H9 (cell line): Measurements from ENCODE around the gene LRMDA. TPM values are rescaled to one million over a fixed set of nuclear protein-coding genes. Genes with fewer than 3 reads are reported as not detected.

Experiments used
- DNase-seq: peaks from one replicate; pipeline ENCODE4 v3.0.0-alpha.2; 2017
- H2AFZ ChIP-seq: one replicate; pipeline ENCODE4 v1.6.1; 2013; ENCODE audit warnings: mild to moderate bottlenecking, low read length, control low read depth, moderate library complexity
- H2AK5ac ChIP-seq: 2 replicates; pipeline ENCODE4 v1.6.1; 2013; ENCODE audit warnings: low read length, control low read depth, mixed read lengths; ENCODE audit not compliant: insufficient read length
- H2BK120ac ChIP-seq: one replicate; pipeline ENCODE4 v1.6.1; 2013; ENCODE audit warnings: low read depth, mild to moderate bottlenecking, low read length, control low read depth, inconsistent platforms; ENCODE audit not compliant: poor library complexity, severe bottlenecking
- H2BK12ac ChIP-seq: 2 replicates; pipeline ENCODE4 v1.6.1; 2013; ENCODE audit warnings: low read length, control low read depth, mixed read lengths, low read depth; ENCODE audit not compliant: insufficient read length
- H2BK15ac ChIP-seq: 2 replicates; pipeline ENCODE4 v1.6.1; 2013; ENCODE audit warnings: low read depth, low read length, control low read depth
- H2BK20ac ChIP-seq: one replicate; pipeline ENCODE4 v1.6.1; 2013; ENCODE audit warnings: low read depth, mild to moderate bottlenecking, low read length, control low read depth, inconsistent platforms; ENCODE audit not compliant: poor library complexity, severe bottlenecking
- H2BK5ac ChIP-seq: 2 replicates; pipeline ENCODE4 v1.6.1; 2013; ENCODE audit warnings: low read length, control low read depth, mixed read lengths; ENCODE audit not compliant: insufficient read length
- H3K14ac ChIP-seq: 2 replicates; pipeline ENCODE4 v1.6.1; 2013; ENCODE audit warnings: low read length, control low read depth; ENCODE audit not compliant: insufficient read depth
- H3K18ac ChIP-seq: 2 replicates; pipeline ENCODE4 v1.6.1; 2013; ENCODE audit warnings: low read depth, mild to moderate bottlenecking, mixed read lengths, low read length, control low read depth; ENCODE audit not compliant: insufficient read length
- H3K23ac ChIP-seq: 2 replicates; pipeline ENCODE4 v1.6.1; 2013; ENCODE audit warnings: low read length, control low read depth, mixed read lengths, low read depth; ENCODE audit not compliant: insufficient read length
- H3K23me2 ChIP-seq: 2 replicates; pipeline ENCODE4 v1.6.1; 2013; ENCODE audit warnings: low read depth, mild to moderate bottlenecking, mixed read lengths, low read length, control low read depth; ENCODE audit not compliant: insufficient read length, poor library complexity, severe bottlenecking
- H3K27ac ChIP-seq: 2 replicates; pipeline ENCODE4 v1.5.1; 2013; ENCODE audit warnings: low read length, control low read depth, mixed read lengths, low read depth; ENCODE audit not compliant: insufficient read length
- H3K27me3 ChIP-seq: 2 replicates; pipeline ENCODE4 v1.6.1; 2013; ENCODE audit warnings: low read length, control low read depth, inconsistent platforms; ENCODE audit not compliant: insufficient read depth
- H3K4ac ChIP-seq: 2 replicates; pipeline ENCODE4 v1.6.1; 2013; ENCODE audit warnings: low read depth, mild to moderate bottlenecking, control low read depth, inconsistent platforms, low read length, moderate library complexity
- H3K4me1 ChIP-seq: 2 replicates; pipeline ENCODE4 v1.6.1; 2013; ENCODE audit warnings: low read length, control low read depth, inconsistent platforms; ENCODE audit not compliant: insufficient read depth
- H3K4me2 ChIP-seq: 2 replicates; pipeline ENCODE4 v1.6.1; 2013; ENCODE audit warnings: low read length, control low read depth, mixed read lengths; ENCODE audit not compliant: insufficient read length, insufficient read depth
- H3K56ac ChIP-seq: 2 replicates; pipeline ENCODE4 v1.6.1; 2013; ENCODE audit warnings: low read depth, mild to moderate bottlenecking, mixed read lengths, low read length, control low read depth; ENCODE audit not compliant: insufficient read length
- H3K79me1 ChIP-seq: 2 replicates; pipeline ENCODE4 v1.6.1; 2013; ENCODE audit warnings: low read depth, mild to moderate bottlenecking, moderate library complexity, low read length, control low read depth, inconsistent platforms; ENCODE audit not compliant: insufficient read depth, poor library complexity, severe bottlenecking
- H3K79me2 ChIP-seq: 2 replicates; pipeline ENCODE4 v1.6.1; 2013; ENCODE audit warnings: low read length, control low read depth, inconsistent platforms; ENCODE audit not compliant: insufficient read depth
- H3K9ac ChIP-seq: 2 replicates; pipeline ENCODE4 v1.6.1; 2013; ENCODE audit warnings: low read length, control low read depth, mixed read lengths; ENCODE audit not compliant: insufficient read length; ENCODE audit errors: extremely low read depth
- H3K9me3 ChIP-seq: one replicate; pipeline ENCODE4 v1.6.1; 2013; ENCODE audit warnings: low read depth, low read length, inconsistent platforms; ENCODE audit not compliant: control insufficient read depth
- H3T11ph ChIP-seq: one replicate; pipeline ENCODE4 v1.6.1; 2013; ENCODE audit warnings: mild to moderate bottlenecking, low read length, control low read depth, inconsistent platforms
- H4K20me1 ChIP-seq: one replicate; pipeline ENCODE4 v1.6.1; 2013; ENCODE audit not compliant: control insufficient read depth, insufficient read length, insufficient read depth
- H4K5ac ChIP-seq: 2 replicates; pipeline ENCODE4 v1.6.1; 2013; ENCODE audit warnings: low read depth, mild to moderate bottlenecking, mixed read lengths, low read length, control low read depth; ENCODE audit not compliant: insufficient read length
- H4K8ac ChIP-seq: replicated peaks from 2 replicates; pipeline ENCODE4 v1.6.1; 2013; ENCODE audit warnings: low read length, control low read depth, mixed read lengths, low read depth; ENCODE audit not compliant: insufficient read length
- H4K91ac ChIP-seq: 2 replicates; pipeline ENCODE4 v1.6.1; 2013; ENCODE audit warnings: low read depth, mild to moderate bottlenecking, moderate library complexity, mixed read lengths, low read length, control low read depth; ENCODE audit not compliant: insufficient read length
- H3K27ac Mint-ChIP-seq, 3 experiments: 2 replicates in 2 of 3; 3 replicates in 1 of 3; pipeline ENCODE4 v1.8.0; 2020 to 2021; ENCODE audit warnings: mixed read lengths in 3 of 3, mild to moderate bottlenecking in 1 of 3, moderate library complexity in 1 of 3
- H3K27me3 Mint-ChIP-seq: 2 replicates; pipeline ENCODE4 v1.8.0; 2021; ENCODE audit warnings: low read depth, mild to moderate bottlenecking, moderate library complexity, mixed read lengths
- H3K36me3 Mint-ChIP-seq, 3 experiments: 2 replicates in 2 of 3; 3 replicates in 1 of 3; pipeline ENCODE4 v1.8.0; 2020 to 2021; ENCODE audit warnings: low read depth in 3 of 3, mixed read lengths in 3 of 3; ENCODE audit not compliant: insufficient read depth in 1 of 3
- H3K4me1 Mint-ChIP-seq, 2 experiments: 2 replicates each; pipeline ENCODE4 v1.8.0; 2020; ENCODE audit warnings: mixed read lengths in 2 of 2
- H3K4me3 Mint-ChIP-seq, 2 experiments: 2 replicates in 1 of 2; 3 replicates in 1 of 2; pipeline ENCODE4 v1.8.0; 2020 to 2021; ENCODE audit warnings: mild to moderate bottlenecking in 2 of 2, mixed read lengths in 2 of 2, moderate library complexity in 1 of 2
- H3K9me3 Mint-ChIP-seq, 2 experiments: 2 replicates in 1 of 2; 3 replicates in 1 of 2; pipeline ENCODE4 v1.8.0; 2020; ENCODE audit warnings: mild to moderate bottlenecking in 2 of 2, mixed read lengths in 2 of 2, moderate library complexity in 1 of 2
- total RNA-seq: library from RNA; stranded (reverse); gene quantifications from 2 replicates; pipeline ENCODE4 v1.2.1, GENCODE V29; 2021
- TF ChIP-seq, protein P1 (sequence below): fragments of 200-600 bp; sonication (generic); conservative IDR thresholded peaks from 3 replicates; pipeline ENCODE4 v1.8.0; 2021; ENCODE audit warnings: antibody characterized with exemption, mild to moderate bottlenecking

LRMDA gene
- total RNA-seq, 1 experiment from 2014 or later, result 1.8 TPM

GRCh38 chr10:75607576-75607975, 176.2 kb downstream of the LRMDA start:
- H3K23ac ChIP-seq, result no peak overlapping the region
- DNase-seq, result no peak
- H3K79me2 ChIP-seq, result no peaks in the 10 kb centered on the region
- no peak overlapping the region for H3K18ac ChIP-seq
- no peaks in the 10 kb centered on the region for H3K36me3 Mint-ChIP-seq
- H3K9ac ChIP-seq, result no peak overlapping the region
- H2AK5ac ChIP-seq, result no peak overlapping the region
- H3K4me3 Mint-ChIP-seq, result no peak overlapping the region
- no peaks in the 10 kb centered on the region for H3K9me3 Mint-ChIP-seq
- H3K23me2 ChIP-seq, result no peaks in the 10 kb centered on the region
- no peak overlapping the region for H3K27ac ChIP-seq
- H3K4me1 ChIP-seq, result peaks cover 4% of the 10 kb centered on the region; the same call in 1 of the 2 replicates
- no peaks in the 10 kb centered on the region for H4K20me1 ChIP-seq
- H2BK12ac ChIP-seq, result no peak overlapping the region
- H3K27me3 Mint-ChIP-seq, result peaks cover 44% of the 10 kb centered on the region
- no peak overlapping the region for H4K91ac ChIP-seq
- H2BK15ac ChIP-seq, result no peak overlapping the region
- no peaks in the 10 kb centered on the region for H3K9me3 ChIP-seq
- no peak overlapping the region for H3K27ac Mint-ChIP-seq
- H3K4me2 ChIP-seq, result no peak overlapping the region
- H3K79me1 ChIP-seq, result no peaks in the 10 kb centered on the region
- H2AFZ ChIP-seq, result no peak overlapping the region
- no peaks in the 10 kb centered on the region; the same call in 1 of the 2 replicates for H3K27me3 ChIP-seq
- H3K4me1 Mint-ChIP-seq, result peaks cover 15 to 24% of the 10 kb centered on the region in 2 experiments
- H4K8ac ChIP-seq, result no peak overlapping the region
- no peak overlapping the region for H2BK120ac ChIP-seq
- no peak overlapping the region for H3T11ph ChIP-seq
- no peak overlapping the region for H2BK20ac ChIP-seq
- TF ChIP-seq, protein P1, sequence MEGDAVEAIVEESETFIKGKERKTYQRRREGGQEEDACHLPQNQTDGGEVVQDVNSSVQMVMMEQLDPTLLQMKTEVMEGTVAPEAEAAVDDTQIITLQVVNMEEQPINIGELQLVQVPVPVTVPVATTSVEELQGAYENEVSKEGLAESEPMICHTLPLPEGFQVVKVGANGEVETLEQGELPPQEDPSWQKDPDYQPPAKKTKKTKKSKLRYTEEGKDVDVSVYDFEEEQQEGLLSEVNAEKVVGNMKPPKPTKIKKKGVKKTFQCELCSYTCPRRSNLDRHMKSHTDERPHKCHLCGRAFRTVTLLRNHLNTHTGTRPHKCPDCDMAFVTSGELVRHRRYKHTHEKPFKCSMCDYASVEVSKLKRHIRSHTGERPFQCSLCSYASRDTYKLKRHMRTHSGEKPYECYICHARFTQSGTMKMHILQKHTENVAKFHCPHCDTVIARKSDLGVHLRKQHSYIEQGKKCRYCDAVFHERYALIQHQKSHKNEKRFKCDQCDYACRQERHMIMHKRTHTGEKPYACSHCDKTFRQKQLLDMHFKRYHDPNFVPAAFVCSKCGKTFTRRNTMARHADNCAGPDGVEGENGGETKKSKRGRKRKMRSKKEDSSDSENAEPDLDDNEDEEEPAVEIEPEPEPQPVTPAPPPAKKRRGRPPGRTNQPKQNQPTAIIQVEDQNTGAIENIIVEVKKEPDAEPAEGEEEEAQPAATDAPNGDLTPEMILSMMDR, result no peak
- H3K4ac ChIP-seq, result no peak overlapping the region
- no peak overlapping the region for H3K56ac ChIP-seq
- no peak overlapping the region for H4K5ac ChIP-seq
- H3K14ac ChIP-seq, result no peak overlapping the region
- no peak overlapping the region for H2BK5ac ChIP-seq
